ENCODE measurements around the gene IPP.

IPP gene

GRCh38 chr1:45666836-45667235, 83.6 kb downstream of the IPP start:
- TF ChIP-seq KLF1 (tag by site-specific recombination; IDR thresholded peaks at IDR 0.05) (no peak), ZNF223 (tag by site-specific recombination; IDR thresholded peaks at IDR 0.05) (no peak), ZNF16 (tag by site-specific recombination; IDR thresholded peaks at IDR 0.05; ENCODE audit: low read depth) (no peak), ZNF76 (tag by site-specific recombination; IDR thresholded peaks at IDR 0.05; ENCODE audit: borderline replicate concordance, low read depth) (no peak), ZNF341 (tag by site-specific recombination; IDR thresholded peaks at IDR 0.05; ENCODE audit: low read depth) (no peak), GLIS2 (tag by site-specific recombination; IDR thresholded peaks at IDR 0.05) (no peak), ZNF529 (tag by site-specific recombination; IDR thresholded peaks at IDR 0.05; ENCODE audit: insufficient replicate concordance) (no peak), ZBTB11 (tag by site-specific recombination; conservative IDR thresholded peaks at IDR 0.05; ENCODE audit: low read depth) (no peak), ZBTB17 (tag by site-specific recombination; IDR thresholded peaks at IDR 0.05) (no peak), ZNF280D (tag by site-specific recombination; IDR thresholded peaks at IDR 0.05) (no peak), ZNF48 (tag by site-specific recombination; IDR thresholded peaks at IDR 0.05) (no peak), ZNF449 (tag by site-specific recombination; IDR thresholded peaks at IDR 0.05) (no peak), ZNF311 (tag by site-specific recombination; IDR thresholded peaks at IDR 0.05; ENCODE audit: borderline replicate concordance) (no peak), SETDB1 (IDR thresholded peaks at IDR 0.05; ENCODE audit: insufficient read length, low read length) (no peak), ZNF132 (tag by site-specific recombination; IDR thresholded peaks at IDR 0.05; ENCODE audit: borderline replicate concordance) (no peak), ZNF184 (tag by site-specific recombination; IDR thresholded peaks at IDR 0.05) (no peak), OVOL3 (tag by site-specific recombination; IDR thresholded peaks at IDR 0.05) (no peak), OSR2 (tag by site-specific recombination; IDR thresholded peaks at IDR 0.05) (no peak), ZNF521 (tag by site-specific recombination; IDR thresholded peaks at IDR 0.05) (no peak)
- Histone ChIP-seq H3K4me3 (ENCODE audit: low read depth, low read length) (no peak overlapping the region), H3K4me1 (ENCODE audit: control insufficient read depth, insufficient read depth, low read length) (no peaks in the 10 kb centered on the region), H3K36me3 (ENCODE audit: control insufficient read depth in 2 of 2, insufficient read depth in 1 of 2, low read length in 2 of 2) (no peaks in the 10 kb centered on the region; a peak in 1 of 3 replicates), H3K27ac (ENCODE audit: extremely low read depth, low read depth, low read length) (no peak overlapping the region), H3K9me3 (ENCODE audit: control insufficient read depth, insufficient read depth, low read depth, low read length) (no peaks in the 10 kb centered on the region)
- ChIA-PET POLR2A (no interaction called here), CTCF (interaction anchor here (0.7 kb wide), 1 partner anchor 28 kb away, joined by 3 read pairs; no protein-coding TSS in a partner anchor)

- Histone ChIP-seq H3K27ac (ENCODE audit: extremely low read depth, low read depth, low read length) (no peak overlapping the region), H3K9me3 (ENCODE audit: control insufficient read depth, insufficient read depth, low read depth, low read length) (no peaks in the 10 kb centered on the region), H3K36me3 (ENCODE audit: control insufficient read depth in 2 of 2, insufficient read depth in 1 of 2, low read length in 2 of 2) (peaks cover 36 to 58% of the 10 kb centered on the region in 2 experiments), H3K4me3 (ENCODE audit: low read depth, low read length) (no peak overlapping the region), H3K4me1 (ENCODE audit: control insufficient read depth, insufficient read depth, low read length) (no peaks in the 10 kb centered on the region)
- CTCF ChIA-PET: no interaction called here
- POLR2A ChIA-PET: no interaction called here
- TF ChIP-seq ZNF354C (tag by site-specific recombination; IDR thresholded peaks at IDR 0.05; ENCODE audit: borderline replicate concordance, low read depth) (no peak), OSR2 (tag by site-specific recombination; IDR thresholded peaks at IDR 0.05) (no peak), GLI2 (tag by site-specific recombination; IDR thresholded peaks at IDR 0.05; ENCODE audit: borderline replicate concordance, low read depth) (no peak), ZBTB11 (tag by site-specific recombination; conservative IDR thresholded peaks at IDR 0.05; ENCODE audit: low read depth) (no peak), ZNF610 (tag by site-specific recombination; IDR thresholded peaks at IDR 0.05; ENCODE audit: borderline replicate concordance) (no peak), SP2 (tag by site-specific recombination; IDR thresholded peaks at IDR 0.05) (no peak), ZXDB (tag by site-specific recombination; IDR thresholded peaks at IDR 0.05) (no peak)
Measured at GRCh38 chr1:45660336-45660735, 90.1 kb downstream of the IPP start.

Measured in HEK293 (cell line).